Subcutaneous adipose tissue (tissue), 4 donors: ENCODE results near the gene PCDH9. TPM values are rescaled to one million over a fixed set of nuclear protein-coding genes. Genes with fewer than 3 reads are reported as not detected.

Experiments used
- total RNA-seq, 4 donors: library from RNA; depleted of rRNA; stranded (reverse); fragments of >200 nt; gene quantifications; one replicate each; pipeline ENCODE4 v1.1.0, GENCODE V29; 2016
- TF ChIP-seq, protein P1 (sequence below): fragments of 450-650 bp; IDR thresholded peaks from one replicate; pipeline ENCODE4 v1.5.1; 2016; ENCODE audit warnings: low read depth, mild to moderate bottlenecking, control low read depth, antibody characterized with exemption, moderate library complexity

The PCDH9 gene
- total RNA-seq, 4 donors from 2014 or later = 9.0 to 28.4 (median 12.0) TPM

DNA sequence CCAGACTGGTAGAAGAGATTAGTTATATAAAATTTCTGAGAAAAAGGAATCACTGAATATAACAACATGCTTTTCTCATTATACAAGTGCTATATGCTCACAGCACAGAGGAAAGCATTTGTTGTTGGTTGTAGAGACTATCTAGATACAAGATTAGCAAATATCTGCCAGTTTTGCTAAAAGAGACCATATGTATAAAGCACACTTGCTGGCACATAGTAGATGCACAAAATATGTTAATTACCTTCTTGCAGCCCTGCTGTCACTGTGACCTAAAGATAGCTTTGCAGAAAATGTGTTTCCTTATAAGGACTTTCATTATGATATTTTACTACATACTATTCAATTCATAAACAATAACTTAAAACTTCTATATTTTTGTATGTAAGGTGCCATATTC is 755.1 kb downstream of the PCDH9 start:
- TF ChIP-seq, protein P1, sequence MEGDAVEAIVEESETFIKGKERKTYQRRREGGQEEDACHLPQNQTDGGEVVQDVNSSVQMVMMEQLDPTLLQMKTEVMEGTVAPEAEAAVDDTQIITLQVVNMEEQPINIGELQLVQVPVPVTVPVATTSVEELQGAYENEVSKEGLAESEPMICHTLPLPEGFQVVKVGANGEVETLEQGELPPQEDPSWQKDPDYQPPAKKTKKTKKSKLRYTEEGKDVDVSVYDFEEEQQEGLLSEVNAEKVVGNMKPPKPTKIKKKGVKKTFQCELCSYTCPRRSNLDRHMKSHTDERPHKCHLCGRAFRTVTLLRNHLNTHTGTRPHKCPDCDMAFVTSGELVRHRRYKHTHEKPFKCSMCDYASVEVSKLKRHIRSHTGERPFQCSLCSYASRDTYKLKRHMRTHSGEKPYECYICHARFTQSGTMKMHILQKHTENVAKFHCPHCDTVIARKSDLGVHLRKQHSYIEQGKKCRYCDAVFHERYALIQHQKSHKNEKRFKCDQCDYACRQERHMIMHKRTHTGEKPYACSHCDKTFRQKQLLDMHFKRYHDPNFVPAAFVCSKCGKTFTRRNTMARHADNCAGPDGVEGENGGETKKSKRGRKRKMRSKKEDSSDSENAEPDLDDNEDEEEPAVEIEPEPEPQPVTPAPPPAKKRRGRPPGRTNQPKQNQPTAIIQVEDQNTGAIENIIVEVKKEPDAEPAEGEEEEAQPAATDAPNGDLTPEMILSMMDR = no peak

DNA sequence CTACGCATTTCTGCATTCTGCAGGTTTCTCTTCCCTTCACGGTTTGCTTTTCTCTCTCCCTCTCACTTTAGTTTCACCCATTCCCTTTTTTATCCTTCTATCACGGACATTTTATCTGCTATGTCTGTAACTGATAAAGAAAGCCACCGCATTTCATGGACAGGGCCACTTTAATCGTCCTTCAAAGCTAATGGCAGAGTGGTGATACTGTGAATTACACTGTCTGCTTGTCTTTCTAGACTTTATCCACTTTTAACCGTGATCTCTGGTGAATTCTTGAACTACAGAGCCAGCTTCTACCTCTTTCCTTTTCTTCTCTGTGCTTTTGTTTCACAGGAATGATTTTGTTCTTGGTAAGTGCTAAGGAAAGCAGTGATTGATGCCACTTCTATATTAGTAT is 760.4 kb downstream of the PCDH9 start:
- TF ChIP-seq, protein P1 = no peak

DNA sequence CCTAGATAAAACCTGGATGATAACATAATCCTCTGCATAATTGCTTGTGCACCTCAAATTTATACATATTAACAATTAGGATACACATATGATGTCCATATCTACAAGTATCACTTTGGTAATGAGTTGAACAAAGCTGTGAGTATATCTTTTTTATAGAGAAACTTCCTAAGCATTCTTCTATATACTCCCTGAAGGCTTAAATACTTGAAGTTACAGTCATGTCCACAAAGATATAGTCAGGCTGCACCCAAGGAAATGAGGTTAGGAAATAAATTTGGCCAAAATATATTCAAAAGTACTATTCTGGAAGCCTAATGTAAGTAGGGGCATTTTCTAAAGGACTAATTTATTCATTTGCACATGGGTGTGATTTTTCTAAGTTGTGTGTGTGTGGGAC is 761.5 kb downstream of the PCDH9 start:
- TF ChIP-seq, protein P1 = no peak

DNA sequence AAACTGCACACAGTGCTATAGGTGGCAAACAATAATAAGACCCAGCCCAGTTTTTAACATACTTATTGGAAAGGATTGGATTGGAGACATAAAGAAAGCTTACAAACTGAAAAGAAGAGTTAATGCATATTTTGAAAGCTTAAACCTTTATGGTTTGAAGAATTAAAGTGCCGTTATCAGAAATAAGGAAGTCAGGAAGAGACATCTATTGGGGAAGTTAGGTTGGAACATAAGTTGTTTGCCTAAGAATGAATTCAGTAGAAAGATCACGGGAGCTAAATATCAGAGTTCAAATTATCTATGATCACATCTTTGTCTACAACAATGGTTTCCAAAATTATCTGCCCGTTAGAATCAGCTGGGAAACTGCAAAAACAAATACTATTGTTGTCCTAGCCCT is 767.9 kb downstream of the PCDH9 start:
- TF ChIP-seq, protein P1 = no peak

DNA sequence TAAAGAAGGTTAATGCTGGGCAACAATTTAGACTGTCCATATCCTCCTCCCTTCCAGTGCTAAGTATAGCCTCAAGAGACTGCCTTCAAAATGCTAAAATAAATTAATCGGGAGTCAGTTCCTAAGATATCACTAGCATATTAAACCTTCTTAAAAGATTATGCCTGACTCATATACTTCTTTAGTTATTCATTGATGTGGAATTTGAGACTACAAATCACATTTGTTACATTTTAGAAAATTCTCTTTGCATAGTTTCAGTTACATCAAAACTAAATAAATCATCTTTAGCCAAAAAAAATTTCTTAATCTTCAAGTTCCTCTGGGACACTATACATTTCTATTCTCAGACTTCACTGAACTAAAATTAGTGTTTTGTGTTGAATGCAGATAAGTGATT is 769.1 kb downstream of the PCDH9 start:
- TF ChIP-seq, protein P1 = no peak

DNA sequence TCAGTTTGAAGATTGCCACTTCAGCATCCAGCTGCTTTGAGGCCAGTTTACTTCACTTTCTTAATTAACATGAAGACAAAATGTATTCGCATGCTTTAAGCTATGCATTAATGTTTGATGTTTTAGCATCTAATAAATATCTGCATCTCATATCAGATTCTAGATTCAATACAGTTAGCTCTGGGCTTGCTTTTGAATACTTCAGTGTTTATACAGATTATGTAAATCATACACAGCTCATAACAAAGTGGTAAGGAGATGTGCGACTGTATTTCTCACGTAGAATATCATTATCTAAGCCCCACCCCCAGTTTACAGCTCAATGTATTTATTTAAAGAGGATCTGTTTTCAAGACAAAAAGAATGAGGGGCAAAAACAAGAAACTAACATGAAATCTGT is 770.5 kb downstream of the PCDH9 start:
- TF ChIP-seq, protein P1 = no peak

DNA sequence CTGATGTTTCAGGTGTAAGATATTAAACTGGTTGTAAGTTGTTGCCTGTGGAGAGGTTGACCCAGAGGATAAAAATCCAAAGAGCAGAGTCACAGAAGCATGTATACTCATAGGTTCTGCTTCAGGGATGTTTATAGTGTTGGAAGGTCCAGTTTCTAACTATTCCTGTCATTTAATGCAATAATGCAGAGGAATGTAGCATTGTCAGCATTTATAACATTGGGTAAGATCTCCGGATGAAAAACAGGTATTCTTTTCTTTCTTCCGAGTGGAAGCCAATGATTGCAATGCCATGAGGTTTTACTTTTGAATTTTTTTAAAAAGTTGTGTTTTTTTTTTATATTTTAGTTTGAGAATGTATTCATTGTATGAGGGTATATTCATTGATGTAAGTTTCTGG is 771.0 kb downstream of the PCDH9 start:
- TF ChIP-seq, protein P1 = no peak

DNA sequence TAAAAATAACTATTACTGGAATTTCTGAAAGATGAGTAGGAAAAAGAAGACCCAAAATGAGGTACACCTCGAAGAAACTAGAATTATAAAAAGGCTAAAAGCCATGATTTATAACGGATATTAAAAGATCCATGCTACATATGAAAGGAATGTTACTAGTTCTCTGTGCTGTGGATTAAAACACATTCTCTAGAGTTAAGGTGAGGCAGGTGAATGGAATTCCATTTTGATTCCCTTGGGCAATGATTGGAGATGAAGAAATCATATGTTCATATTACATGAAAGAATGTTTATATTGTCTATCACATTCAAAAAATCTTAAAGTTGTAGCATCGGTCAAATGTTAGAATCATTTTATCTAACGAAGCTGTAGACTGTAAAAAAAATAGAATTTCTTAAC is 783.7 kb downstream of the PCDH9 start:
- TF ChIP-seq, protein P1 = no peak
